HG03095 (cell line): Measurements from ENCODE around the gene DOCK10.

Source experiments
- ATAC-seq: cut with Tn5 transposase; IDR thresholded peaks from one replicate; pipeline ENCODE4 v1.9.1; 2021; ENCODE audit warnings: moderate library complexity; ENCODE audit not compliant: unreplicated experiment

Gene DOCK10

GRCh38 chr2:225013425-225014365 lies 28.6 kb downstream of the DOCK10 start:
- ATAC-seq: no peak

- ATAC-seq: no peak
Measured at GRCh38 chr2:225011585-225011984, 30.7 kb downstream of the DOCK10 start.

GRCh38 chr2:225010804-225011203 lies 31.5 kb downstream of the DOCK10 start:
- ATAC-seq: no peak

GRCh38 chr2:225009768-225010167 lies 32.5 kb downstream of the DOCK10 start:
- no peak for ATAC-seq

- ATAC-seq: no peak
Measured at GRCh38 chr2:225008935-225009334, 33.3 kb downstream of the DOCK10 start.

GRCh38 chr2:225008179-225008856 lies 34.0 kb downstream of the DOCK10 start:
- no peak for ATAC-seq

GRCh38 chr2:225006730-225007129 lies 35.5 kb downstream of the DOCK10 start:
- ATAC-seq: no peak

GRCh38 chr2:225004597-225004996 lies 37.7 kb downstream of the DOCK10 start:
- no peak for ATAC-seq

GRCh38 chr2:225002656-225003045 lies 39.6 kb downstream of the DOCK10 start:
- ATAC-seq: peak; percentile 82

- no peak for ATAC-seq
Measured at GRCh38 chr2:225002039-225002655, 40.1 kb downstream of the DOCK10 start.

- no peak for ATAC-seq
Measured at GRCh38 chr2:224999754-225000153, 42.5 kb downstream of the DOCK10 start.

- ATAC-seq: no peak
Measured at GRCh38 chr2:224999321-224999720, 42.9 kb downstream of the DOCK10 start.

- no peak for ATAC-seq
Measured at GRCh38 chr2:224997802-224998201, 44.5 kb downstream of the DOCK10 start.

- ATAC-seq: no peak
Measured at GRCh38 chr2:224995419-224995818, 46.8 kb downstream of the DOCK10 start.

- no peak for ATAC-seq
Measured at GRCh38 chr2:224994242-224994823, 47.9 kb downstream of the DOCK10 start.

- ATAC-seq: no peak
Measured at GRCh38 chr2:224990710-224991109, 51.6 kb downstream of the DOCK10 start.

- ATAC-seq: no peak
Measured at GRCh38 chr2:224987733-224988132, 54.5 kb downstream of the DOCK10 start.

GRCh38 chr2:224986477-224986876 lies 55.8 kb downstream of the DOCK10 start:
- ATAC-seq: no peak

GRCh38 chr2:224984637-224985036 lies 57.6 kb downstream of the DOCK10 start:
- no peak for ATAC-seq

- ATAC-seq: no peak
Measured at GRCh38 chr2:224983712-224984554, 58.3 kb downstream of the DOCK10 start.
